OCI-LY1 (cell line): ENCODE measurements around the gene VWA8.

Source experiments
- H2AFZ ChIP-seq: fragments of 200-600 bp; sonication (generic), shearing (Covaris generic); 2 replicates; pipeline ENCODE4 v1.6.0; 2014; ENCODE audit warnings: antibody characterized with exemption, mild to moderate bottlenecking, low read length
- H3F3A ChIP-seq: fragments of 200-600 bp; sonication (generic), shearing (Covaris generic); 2 replicates; pipeline ENCODE4 v1.6.0; 2014; ENCODE audit warnings: mild to moderate bottlenecking, antibody characterized with exemption, low read length, moderate library complexity; ENCODE audit not compliant: insufficient read depth
- H3K27ac ChIP-seq: fragments of 200-600 bp; sonication (generic); 2 replicates; pipeline ENCODE4 v1.5.1; 2014; ENCODE audit warnings: low read length, mixed run types, mild to moderate bottlenecking, low read depth; ENCODE audit not compliant: poor library complexity, severe bottlenecking
- H3K27me3 ChIP-seq: fragments of 200-600 bp; sonication (generic); 2 replicates; pipeline ENCODE4 v1.6.0; 2014; ENCODE audit warnings: antibody characterized with exemption, mild to moderate bottlenecking, low read length, moderate library complexity; ENCODE audit not compliant: insufficient read depth
- H3K36me3 ChIP-seq: fragments of 200-600 bp; sonication (generic); 2 replicates; pipeline ENCODE4 v1.6.1; 2014; ENCODE audit warnings: mild to moderate bottlenecking, antibody characterized with exemption, low read length, moderate library complexity, mixed read lengths; ENCODE audit not compliant: insufficient read depth
- H3K4me1 ChIP-seq: fragments of 200-600 bp; sonication (generic); 2 replicates; pipeline ENCODE4 v1.5.1; 2014; ENCODE audit warnings: mild to moderate bottlenecking, low read length, moderate library complexity; ENCODE audit not compliant: insufficient read depth, severe bottlenecking
- H3K4me2 ChIP-seq: fragments of 200-600 bp; sonication (generic), shearing (Covaris generic); 2 replicates; pipeline ENCODE4 v1.6.1; 2014; ENCODE audit warnings: low read length
- H3K4me3 ChIP-seq: fragments of 200-600 bp; sonication (generic); 2 replicates; pipeline ENCODE4 v1.5.1; 2014; ENCODE audit warnings: low read length, low read depth, mild to moderate bottlenecking, mixed read lengths; ENCODE audit not compliant: poor library complexity, severe bottlenecking
- H3K79me2 ChIP-seq: fragments of 200-600 bp; shearing (Covaris generic); 2 replicates; pipeline ENCODE4 v1.6.1; 2016; ENCODE audit warnings: mixed run types, low read length, mixed read lengths; ENCODE audit not compliant: insufficient read depth
- H3K9ac ChIP-seq: fragments of 200-600 bp; sonication (generic), shearing (Covaris generic); 2 replicates; pipeline ENCODE4 v1.6.1; 2014; ENCODE audit warnings: mild to moderate bottlenecking, low read length, mixed read lengths
- H3K9me2 ChIP-seq: fragments of 200-600 bp; sonication (generic), shearing (Covaris generic); 2 replicates; pipeline ENCODE4 v1.6.1; 2014; ENCODE audit warnings: low read depth, mild to moderate bottlenecking, low read length, mixed read lengths
- H3K9me3 ChIP-seq: fragments of 200-600 bp; shearing (Covaris generic); 2 replicates; pipeline ENCODE4 v1.6.1; 2014; ENCODE audit warnings: low read length, mixed read lengths
- H4K20me1 ChIP-seq: fragments of 200-600 bp; sonication (generic), shearing (Covaris generic); 2 replicates; pipeline ENCODE4 v1.6.0; 2016; ENCODE audit warnings: mild to moderate bottlenecking, low read length; ENCODE audit not compliant: insufficient read depth
- CTCF ChIP-seq: fragments of 200-600 bp; sonication (generic), shearing (Covaris generic); IDR thresholded peaks from 2 replicates; pipeline ENCODE4 v1.5.1; 2017; ENCODE audit warnings: mild to moderate bottlenecking, antibody characterized with exemption, low read length, moderate library complexity, mixed read lengths
- EZH2 ChIP-seq: fragments of 200-600 bp; sonication (generic), shearing (Covaris generic); IDR thresholded peaks from 2 replicates; pipeline ENCODE4 v1.8.0; 2017; ENCODE audit warnings: borderline replicate concordance, mixed run types, mild to moderate bottlenecking, antibody characterized with exemption, low read length, moderate library complexity, mixed read lengths

VWA8 gene

GRCh38 chr13:41971848-41972247 lies 10.9 kb upstream of the VWA8 start:
- no peaks in the 10 kb centered on the region for H3K9me2 ChIP-seq
- no peaks in the 10 kb centered on the region for H3F3A ChIP-seq
- H3K36me3 ChIP-seq = no peaks in the 10 kb centered on the region
- no peaks in the 10 kb centered on the region for H3K27me3 ChIP-seq
- no peak overlapping the region for H3K9ac ChIP-seq
- H3K4me3 ChIP-seq = no peak overlapping the region
- no peaks in the 10 kb centered on the region for H4K20me1 ChIP-seq
- H3K4me2 ChIP-seq = no peak overlapping the region
- H3K27ac ChIP-seq = no peak overlapping the region
- no peaks in the 10 kb centered on the region for H3K79me2 ChIP-seq
- TF ChIP-seq CTCF (no peak), EZH2 (no peak)
- no peak overlapping the region for H2AFZ ChIP-seq
- H3K4me1 ChIP-seq = no peaks in the 10 kb centered on the region
- no peaks in the 10 kb centered on the region for H3K9me3 ChIP-seq

GRCh38 chr13:41970918-41971317 lies 10.0 kb upstream of the VWA8 start:
- Histone ChIP-seq H3K9me3 (no peaks in the 10 kb centered on the region), H3K4me1 (no peaks in the 10 kb centered on the region), H3K4me2 (no peak overlapping the region), H3K27ac (no peak overlapping the region), H3K79me2 (no peaks in the 10 kb centered on the region), H4K20me1 (no peaks in the 10 kb centered on the region), H3K9ac (no peak overlapping the region), H3F3A (no peaks in the 10 kb centered on the region), H2AFZ (no peak overlapping the region), H3K27me3 (no peaks in the 10 kb centered on the region), H3K4me3 (no peak overlapping the region), H3K36me3 (no peaks in the 10 kb centered on the region), H3K9me2 (no peaks in the 10 kb centered on the region)
- TF ChIP-seq CTCF (no peak), EZH2 (no peak)

GRCh38 chr13:41970022-41970421 lies 9.1 kb upstream of the VWA8 start:
- Histone ChIP-seq H3F3A (no peaks in the 10 kb centered on the region), H3K79me2 (no peaks in the 10 kb centered on the region), H3K27ac (no peak overlapping the region), H4K20me1 (no peaks in the 10 kb centered on the region), H3K9me2 (no peaks in the 10 kb centered on the region), H3K36me3 (no peaks in the 10 kb centered on the region), H3K9ac (no peak overlapping the region), H3K9me3 (no peaks in the 10 kb centered on the region), H2AFZ (no peak overlapping the region), H3K27me3 (no peaks in the 10 kb centered on the region), H3K4me1 (no peaks in the 10 kb centered on the region), H3K4me3 (no peak overlapping the region), H3K4me2 (no peak overlapping the region)
- no peak for TF ChIP-seq CTCF
- no peak for TF ChIP-seq EZH2
